Left cardiac atrium (tissue), 4 donors: ENCODE measurements around the gene SPG7. TPM values are rescaled to one million over a fixed set of nuclear protein-coding genes. Genes with fewer than 3 reads are reported as not detected.
"Not testable (repeated sequence)": the region's sequence is repeated elsewhere in the genome, so short reads cannot be mapped to it uniquely, and the experiment has no call there.

ENCODE experiments used
- ATAC-seq, 2 donors: fragments of 200-7000 bp; cut with Tn5 transposase; one replicate each; pipeline ENCODE4 v1.9.1; 2020; ENCODE audit warnings: mild to moderate bottlenecking in 2 of 2, moderate library complexity in 2 of 2
- DNase-seq: peaks from one replicate; pipeline ENCODE4 v3.0.0-alpha.2; 2020
- intact Hi-C, 2 donors: fragments of 100-400 bp; cut with DNase I; formaldehyde crosslinking; loops; one replicate each; pipeline versions ENCODE4 v1.14.1 to v1.15.1; 2022 to 2023
- total RNA-seq, 2 donors: library from RNA; stranded (reverse); fragmentation: NEBNext Ultra II Directional; extraction: Animal tissue kit (Norgen Biotek cat#: 25700); gene quantifications; one replicate each; pipeline ENCODE4 v1.2.1, GENCODE V29; 2021
- donor health status: DM: no; HTN: yes; CAD: no.
- donor health status: DM: no; HTN: yes; CAD: no; lungs with severe emphysema.
- donor health status: DM: yes; HTN: yes; CAD: no.
- donor health status: Dilated cardiomyopathy.

SPG7 gene
- total RNA-seq, 2 donors from 2014 or later, result 78.5 to 99.5 TPM

GRCh38 chr16:89582614-89583196 lies 74.5 kb downstream of the SPG7 start:
- intact Hi-C loops, result no loop called here
- ATAC-seq (no peak), DNase-seq (no peak)

GRCh38 chr16:89583197-89583894 lies 75.1 kb downstream of the SPG7 start:
- peak in 1 of 2 donors; percentile 19 for ATAC-seq
- no peak for DNase-seq
- intact Hi-C loops, result no loop called here

- no peak for DNase-seq
- no peak for ATAC-seq
- intact Hi-C loops, result no loop called here
Measured at GRCh38 chr16:89583895-89584644, 75.9 kb downstream of the SPG7 start.

- no peak for ATAC-seq
- intact Hi-C loops, result no loop called here
- DNase-seq, result no peak
Measured at GRCh38 chr16:89584768-89585549, 76.8 kb downstream of the SPG7 start.

DNA sequence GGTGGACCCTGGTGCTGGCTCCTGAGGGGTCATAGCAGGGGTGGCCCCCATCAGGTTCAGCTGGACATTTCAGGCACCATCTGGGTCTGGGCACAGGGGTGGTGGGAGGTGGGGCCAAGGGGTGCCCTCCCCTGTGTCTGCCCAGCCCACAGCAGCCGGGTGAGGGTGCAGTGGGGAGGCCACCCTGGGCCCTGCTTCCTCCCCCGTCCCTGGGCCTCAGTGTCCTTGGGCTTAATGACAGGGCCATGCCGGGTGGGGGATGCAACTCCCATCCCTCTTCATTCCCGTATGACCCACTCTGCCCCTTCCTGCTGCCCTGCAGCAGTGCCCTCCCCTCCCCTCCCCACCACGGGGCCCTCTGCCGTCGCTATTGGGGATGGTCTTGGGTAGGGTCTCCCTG lies 78.0 kb downstream of the SPG7 start:
- DNase-seq (no peak), ATAC-seq (no peak)

DNA sequence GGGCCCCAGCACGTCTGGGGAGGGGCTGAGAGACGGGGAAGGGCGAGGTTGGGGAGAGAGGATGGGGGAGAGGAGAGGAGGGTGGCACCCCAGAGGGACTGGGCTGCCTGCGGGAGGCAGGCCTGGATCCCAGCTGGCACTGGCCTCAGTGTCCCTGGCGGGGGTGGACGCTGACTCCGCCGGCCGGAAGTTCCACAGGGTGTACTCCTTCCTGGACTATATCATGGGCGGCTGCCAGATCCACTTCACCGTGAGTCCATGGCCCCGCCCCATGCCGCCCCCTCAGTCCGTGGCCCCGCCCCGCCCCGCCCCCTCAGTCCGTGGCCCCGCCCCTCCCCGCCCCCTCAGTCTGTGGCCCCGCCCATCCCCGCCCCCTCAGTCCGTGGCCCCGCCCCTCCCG lies 78.7 kb downstream of the SPG7 start:
- ATAC-seq (no peak), DNase-seq (peak; percentile 48)
- intact Hi-C loops, result no loop called here

More for the DNA sequence above, 78.0 kb downstream of the SPG7 start:
- intact Hi-C loops, result no loop called here

GRCh38 chr16:89587676-89588075 lies 79.5 kb downstream of the SPG7 start:
- intact Hi-C loops, ATAC-seq, DNase-seq: not testable (repeated sequence)

GRCh38 chr16:89588413-89589109 lies 80.4 kb downstream of the SPG7 start:
- ATAC-seq (no peak), DNase-seq (peak; percentile 17)
- intact Hi-C loops, result no loop called here

GRCh38 chr16:89589241-89589926 lies 81.2 kb downstream of the SPG7 start:
- intact Hi-C loops, result no loop called here
- ATAC-seq (no peak), DNase-seq (peak; percentile 16)

- ATAC-seq, result peak in 1 of 2 donors; percentile 34
- intact Hi-C loops, result no loop called here
- DNase-seq, result peak; percentile 14
Measured at GRCh38 chr16:89593841-89594240, 85.6 kb downstream of the SPG7 start.

DNA sequence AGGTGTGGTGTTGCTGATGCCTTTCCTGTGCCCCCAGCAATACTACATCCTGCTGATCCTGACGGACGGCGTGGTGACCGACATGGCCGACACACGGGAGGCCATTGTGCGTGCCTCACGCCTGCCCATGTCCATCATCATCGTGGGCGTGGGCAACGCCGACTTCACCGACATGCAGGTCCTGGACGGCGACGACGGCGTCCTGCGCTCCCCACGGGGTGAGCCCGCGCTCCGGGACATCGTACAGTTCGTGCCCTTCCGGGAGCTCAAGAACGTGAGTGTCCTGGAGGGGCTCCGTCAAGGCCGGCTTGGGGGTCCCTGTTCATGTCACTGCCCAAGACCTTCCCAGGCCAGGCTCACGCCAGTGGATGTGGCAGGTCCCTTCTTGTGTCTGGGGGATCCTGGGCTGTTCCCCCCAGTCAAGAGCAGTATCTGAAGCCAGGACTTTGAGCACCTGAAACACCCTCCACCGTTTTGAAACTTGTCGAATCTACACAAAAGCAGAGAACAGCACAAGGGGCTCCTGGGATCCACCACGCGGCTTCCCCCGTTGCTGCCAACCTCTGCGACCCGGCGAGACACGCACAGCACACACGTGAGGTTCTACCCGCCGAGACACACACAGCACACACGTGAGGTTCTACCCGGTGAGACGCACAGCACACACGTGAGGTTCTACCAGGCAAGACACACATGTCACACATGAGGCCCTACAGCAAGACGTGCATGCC lies 87.3 kb downstream of the SPG7 start:
- intact Hi-C loops, result no loop called here
- ATAC-seq (no peak), DNase-seq (no peak)

DNA sequence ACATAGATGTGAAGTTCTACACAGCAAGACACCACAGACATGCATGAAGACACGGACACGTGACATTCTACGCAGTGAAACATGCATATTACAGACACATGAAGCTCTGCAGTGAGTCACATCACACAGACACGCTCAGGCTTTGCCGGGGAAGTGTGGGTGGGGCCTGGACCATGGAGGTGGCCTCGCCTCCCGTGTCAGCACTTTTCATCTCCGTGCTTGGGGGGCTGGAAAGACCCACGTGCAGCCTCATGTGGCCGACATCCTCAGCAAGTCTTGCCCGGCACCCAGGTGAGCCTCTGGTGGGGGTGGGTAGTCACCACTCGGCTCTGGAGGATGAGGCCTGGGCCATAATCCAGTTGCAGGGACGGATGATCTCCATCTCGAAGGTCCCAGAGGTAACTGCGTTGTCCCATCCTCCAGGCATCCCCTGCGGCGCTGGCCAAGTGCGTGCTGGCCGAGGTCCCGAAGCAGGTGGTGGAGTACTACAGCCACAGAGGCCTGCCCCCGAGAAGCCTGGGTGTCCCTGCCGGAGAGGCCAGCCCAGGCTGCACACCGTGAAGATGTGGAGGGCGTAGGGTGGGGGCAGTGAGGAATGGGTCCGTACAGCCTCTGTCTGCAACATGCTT lies 88.0 kb downstream of the SPG7 start:
- ATAC-seq (no peak), DNase-seq (no peak)
- intact Hi-C loops, result no loop called here

DNA sequence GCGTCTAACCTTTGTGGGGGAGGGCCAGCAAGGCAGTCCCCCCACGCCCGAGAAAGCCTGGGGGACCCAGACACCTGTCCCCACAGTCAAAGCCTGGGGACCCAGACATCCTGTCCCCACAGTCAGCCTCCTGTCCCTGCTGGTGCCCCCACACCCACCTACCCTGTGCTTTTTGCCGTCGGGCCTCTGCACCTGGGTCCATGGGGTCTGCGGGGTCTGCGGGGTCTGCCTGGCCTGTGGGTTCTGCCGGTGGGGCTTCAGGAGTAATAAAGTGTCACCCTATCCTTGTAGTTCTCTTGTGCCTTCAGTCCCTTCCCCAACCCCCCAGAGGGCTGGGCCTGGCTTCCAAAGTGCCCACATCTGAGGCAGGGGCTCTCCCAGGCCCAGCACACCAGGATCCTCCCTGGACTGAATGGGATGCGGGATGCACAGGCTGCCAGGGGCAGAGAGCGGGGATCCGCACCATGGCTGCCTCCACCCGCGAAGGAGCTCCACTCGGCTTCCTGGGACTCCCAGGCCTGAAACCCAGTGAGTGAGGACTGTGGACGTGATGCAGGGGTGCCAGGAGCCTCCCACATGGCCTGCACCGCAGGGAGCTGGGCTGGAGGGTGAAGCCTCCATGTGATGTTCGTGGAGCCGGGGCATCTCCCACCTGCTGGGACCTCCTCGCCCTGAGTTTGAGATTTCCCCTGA lies 88.9 kb downstream of the SPG7 start:
- ATAC-seq, result no peak
- intact Hi-C loops, result no loop called here
- no peak for DNase-seq

GRCh38 chr16:89598199-89598598 lies 90.0 kb downstream of the SPG7 start:
- no peak for DNase-seq
- intact Hi-C loops, result no loop called here
- no peak for ATAC-seq

DNA sequence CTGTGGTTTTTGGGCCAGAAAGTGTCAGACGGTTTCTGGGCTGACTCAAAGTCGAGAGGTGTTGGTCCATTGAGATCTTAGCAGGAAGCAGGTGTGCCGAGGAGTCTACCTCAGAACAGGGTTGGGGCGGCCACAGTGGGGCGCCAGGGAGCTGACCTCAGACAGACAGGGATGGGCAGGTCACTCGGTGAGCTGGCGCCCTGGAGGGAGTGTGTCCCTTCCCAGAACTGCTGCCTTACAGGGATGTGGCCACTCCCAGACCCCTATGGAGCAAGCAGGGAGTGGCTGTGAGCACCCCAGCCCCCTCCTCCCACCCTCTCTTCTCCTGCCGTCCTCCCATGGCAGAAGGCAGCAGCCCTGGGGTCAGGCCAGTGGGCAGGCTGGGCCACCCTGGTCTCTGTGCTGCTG lies 91.3 kb downstream of the SPG7 start:
- intact Hi-C loops, result no loop called here
- ATAC-seq (no peak), DNase-seq (no peak)

DNA sequence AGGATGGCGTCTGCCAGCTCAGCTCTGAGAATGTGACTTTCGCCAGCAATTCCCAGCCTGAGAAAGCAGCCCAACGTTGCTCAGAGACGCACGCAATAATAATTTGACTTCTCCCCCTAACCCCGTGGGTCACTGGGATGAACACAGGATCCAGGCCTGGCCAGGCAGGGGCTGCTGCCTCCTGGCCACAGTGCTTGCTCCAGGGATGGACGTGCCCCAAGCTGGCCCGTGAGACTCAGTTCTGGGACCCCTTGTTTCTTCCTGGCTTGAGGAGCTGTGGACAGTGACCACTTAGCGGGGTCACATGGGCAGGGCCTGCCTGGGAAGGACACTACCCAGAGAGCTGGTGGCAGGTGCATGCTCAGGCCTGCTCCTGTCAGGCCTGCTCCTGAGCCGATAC lies 91.7 kb downstream of the SPG7 start:
- no peak for ATAC-seq
- no peak for DNase-seq
- intact Hi-C loops, result no loop called here

- no peak for ATAC-seq
- intact Hi-C loops, result no loop called here
- DNase-seq, result no peak
Measured at GRCh38 chr16:89600427-89600826, 92.2 kb downstream of the SPG7 start.
